NCI-H2227 (cell line): ENCODE data around the gene EMP1.

Source experiments
- DNase-seq: peaks from one replicate; lab custom pipeline; 2025; ENCODE audit not compliant: unreplicated experiment; lab: John Stamatoyannopoulos, UW

Gene EMP1

GRCh38 chr12:13171921-13172859 is 24.3 kb upstream of the EMP1 start:
- peak; percentile 45 for DNase-seq

GRCh38 chr12:13173012-13173932 is 23.3 kb upstream of the EMP1 start:
- no peak for DNase-seq

GRCh38 chr12:13175499-13175898 is 21.0 kb upstream of the EMP1 start:
- no peak for DNase-seq

- no peak for DNase-seq
Measured at GRCh38 chr12:13176256-13176655, 20.3 kb upstream of the EMP1 start.

- no peak for DNase-seq
Measured at GRCh38 chr12:13177373-13177772, 19.2 kb upstream of the EMP1 start.

- DNase-seq = no peak
Measured at GRCh38 chr12:13177906-13178305, 18.6 kb upstream of the EMP1 start.

GRCh38 chr12:13178568-13179210 is 17.8 kb upstream of the EMP1 start:
- DNase-seq = no peak

GRCh38 chr12:13179211-13180074 is 17.1 kb upstream of the EMP1 start:
- DNase-seq = peak; percentile 39

- no peak for DNase-seq
Measured at GRCh38 chr12:13181375-13182070, 15.0 kb upstream of the EMP1 start.

GRCh38 chr12:13182881-13183280 is 13.6 kb upstream of the EMP1 start:
- no peak for DNase-seq

- no peak for DNase-seq
Measured at GRCh38 chr12:13183620-13184019, 12.9 kb upstream of the EMP1 start.

GRCh38 chr12:13186302-13186701 is 10.2 kb upstream of the EMP1 start:
- DNase-seq = no peak

- DNase-seq = no peak
Measured at GRCh38 chr12:13187399-13187798, 9.1 kb upstream of the EMP1 start.

- DNase-seq = no peak
Measured at GRCh38 chr12:13189264-13189663, 7.3 kb upstream of the EMP1 start.

GRCh38 chr12:13190275-13190674 is 6.3 kb upstream of the EMP1 start:
- no peak for DNase-seq

- no peak for DNase-seq
Measured at GRCh38 chr12:13192719-13193118, 3.8 kb upstream of the EMP1 start.

- no peak for DNase-seq
Measured at GRCh38 chr12:13193505-13194231, 2.9 kb upstream of the EMP1 start.

GRCh38 chr12:13194401-13195110 is 2.0 kb upstream of the EMP1 start:
- no peak for DNase-seq
